Lung (tissue), 12 donors: ENCODE results near the gene TANGO6. TPM values are rescaled to one million over a fixed set of nuclear protein-coding genes. Genes with fewer than 3 reads are reported as not detected.
"Not testable (repeated sequence)": the region's sequence is repeated elsewhere in the genome, so short reads cannot be mapped to it uniquely, and the experiment has no call there.

Experiments
- ATAC-seq: fragments of 200-7000 bp; cut with Tn5 transposase; one replicate; pipeline ENCODE4 v1.9.1; 2020; ENCODE audit warnings: moderate number of reproducible peaks; ENCODE audit not compliant: insufficient read depth, low FRiP score
- DNase-seq, 3 donors: peaks; one replicate each; pipeline ENCODE4 v3.0.0-alpha.2; 2013 to 2017
- H3K27ac ChIP-seq, 2 donors: one replicate each; pipeline ENCODE4 v1.5.1; 2013; ENCODE audit warnings: mild to moderate bottlenecking in 2 of 2, moderate library complexity in 2 of 2, control low read depth in 1 of 2, inconsistent platforms in 1 of 2, low read depth in 1 of 2, low read length in 1 of 2
- H3K27me3 ChIP-seq, 3 donors: one replicate each; pipeline ENCODE4 v1.5.1; 2013; ENCODE audit warnings: low read length in 2 of 3; ENCODE audit not compliant: control insufficient read depth in 3 of 3, insufficient read depth in 3 of 3
- H3K36me3 ChIP-seq, 4 donors: one replicate each; pipeline ENCODE4 v1.5.1; 2013; ENCODE audit warnings: low read length in 4 of 4, mild to moderate bottlenecking in 1 of 4, moderate library complexity in 1 of 4; ENCODE audit not compliant: control insufficient read depth in 4 of 4, insufficient read depth in 4 of 4
- H3K4me1 ChIP-seq, 5 donors: one replicate each; pipeline ENCODE4 v1.5.1; 2013; ENCODE audit warnings: low read length in 5 of 5, mild to moderate bottlenecking in 2 of 5, moderate library complexity in 1 of 5; ENCODE audit not compliant: control insufficient read depth in 5 of 5, insufficient read depth in 5 of 5
- H3K4me3 ChIP-seq: one replicate; pipeline ENCODE4 v1.5.1; 2013; ENCODE audit warnings: mild to moderate bottlenecking, control low read depth, moderate library complexity
- H3K9ac ChIP-seq, 2 donors: one replicate each; pipeline ENCODE4 v1.5.1; 2013; ENCODE audit warnings: low read length in 2 of 2, control low read depth in 1 of 2; ENCODE audit not compliant: insufficient read depth in 1 of 2
- H3K9me3 ChIP-seq, 4 donors: one replicate each; pipeline ENCODE4 v1.5.1; 2013; ENCODE audit warnings: low read length in 3 of 4, mild to moderate bottlenecking in 1 of 4, moderate library complexity in 1 of 4; ENCODE audit not compliant: control insufficient read depth in 4 of 4, insufficient read depth in 3 of 4
- CTCF ChIP-seq: IDR thresholded peaks from 2 replicates; pipeline ENCODE4 v1.5.1; 2012; ENCODE audit warnings: mild to moderate bottlenecking; ENCODE audit errors: control extremely low read depth, extremely low read depth
- WGBS, 2 donors: extraction: QIAGEN DNeasy Blood & Tissue Kit; methylation state at CpG; one replicate each; pipeline ENCODE4 v1.1.7; 2013; 5-methylcytosine and 5-hydroxymethylcytosine counted together
- polyA plus RNA-seq, 2 donors: library from polyadenylated mRNA; stranded (reverse); fragments of 200-250 nt; gene quantifications; one replicate each; pipeline ENCODE4 v1.2.1, GENCODE V29; 2013
- total RNA-seq, 2 donors: library from RNA; depleted of rRNA in 1 of 2; stranded (reverse); fragments of >200 nt in 1 of 2; gene quantifications; one replicate each; pipeline ENCODE4 v1.2.1, GENCODE V29; 2014 to 2021
- donor health status: control.
- donor health status: control.
- donor health status: Bipolar disorder and iron deficiency.
- donor health status: healthy.
- donor health status: DM: yes; HTN: yes; CAD: no.

The TANGO6 gene
- total and polyA plus RNA-seq, 4 donors = 2.3 to 19.3 (median 11.9) TPM

GRCh38 chr16:69120096-69120664 is 276.8 kb downstream of the TANGO6 start:
- ATAC-seq = no peak

GRCh38 chr16:69123910-69124309 is 280.6 kb downstream of the TANGO6 start:
- DNase-seq (peak; percentile 52 to 84 (median 83)), ATAC-seq (peak; percentile 46)
- WGBS, 2 donors = 80 to 81% methylated on average over 3 of the region's 3 CpGs
- Histone ChIP-seq H3K9ac (no peak overlapping the region), H3K27ac (no peak overlapping the region), H3K27me3 (no peaks in the 10 kb centered on the region), H3K36me3 (peaks cover 10 to 25% (median 18%) of the 10 kb centered on the region in 4 donors), H3K4me3 (no peak overlapping the region), H3K4me1 (peaks cover 0 to 4% (median 0%) of the 10 kb centered on the region in 5 donors), H3K9me3 (no peaks in the 10 kb centered on the region)
- peak; percentile 74 for TF ChIP-seq CTCF

More at GRCh38 chr16:69120096-69120664, 276.8 kb downstream of the TANGO6 start:
- Histone ChIP-seq H3K27ac (no peak overlapping the region), H3K36me3 (peaks cover 12 to 36% (median 25%) of the 10 kb centered on the region in 4 donors), H3K4me3 (no peak overlapping the region), H3K4me1 (peaks cover 0 to 4% (median 0%) of the 10 kb centered on the region in 5 donors), H3K27me3 (no peaks in the 10 kb centered on the region), H3K9me3 (no peaks in the 10 kb centered on the region), H3K9ac (no peak overlapping the region)
- no peak for TF ChIP-seq CTCF
- 94 to 98% methylated on average over 19 of the region's 19 CpGs for WGBS, 2 donors
- DNase-seq = no peak

GRCh38 chr16:69124406-69124805 is 281.1 kb downstream of the TANGO6 start:
- DNase-seq, H3K27ac ChIP-seq, H3K4me1 ChIP-seq, ATAC-seq, H3K9me3 ChIP-seq, H3K4me3 ChIP-seq, H3K27me3 ChIP-seq, H3K9ac ChIP-seq: not testable (repeated sequence)
- WGBS, 2 donors = 88 to 91% methylated on average over 8 of the region's 8 CpGs
- H3K36me3 ChIP-seq = peaks cover 5 to 22% (median 16%) of the 10 kb centered on the region in 4 donors

GRCh38 chr16:69124961-69125360 is 281.6 kb downstream of the TANGO6 start:
- H3K9ac ChIP-seq, H3K9me3 ChIP-seq, DNase-seq, H3K4me3 ChIP-seq, H3K27me3 ChIP-seq, ATAC-seq, H3K27ac ChIP-seq, H3K4me1 ChIP-seq: not testable (repeated sequence)
- H3K36me3 ChIP-seq = peaks cover 4 to 16% (median 11%) of the 10 kb centered on the region in 4 donors
- WGBS, 2 donors = 95 to 97% methylated on average over 14 of the region's 14 CpGs
